HG03571 (cell line): ENCODE measurements around the gene HTT.
"Not testable (repeated sequence)": the region's sequence is repeated elsewhere in the genome, so short reads cannot be mapped to it uniquely, and the experiment has no call there.

Experiments
- ATAC-seq: cut with Tn5 transposase; IDR thresholded peaks from one replicate; pipeline ENCODE4 v1.9.1; 2021; ENCODE audit not compliant: unreplicated experiment

HTT gene

GRCh38 chr4:3044870-3045819, 29.3 kb upstream of the HTT start:
- no peak for ATAC-seq

DNA sequence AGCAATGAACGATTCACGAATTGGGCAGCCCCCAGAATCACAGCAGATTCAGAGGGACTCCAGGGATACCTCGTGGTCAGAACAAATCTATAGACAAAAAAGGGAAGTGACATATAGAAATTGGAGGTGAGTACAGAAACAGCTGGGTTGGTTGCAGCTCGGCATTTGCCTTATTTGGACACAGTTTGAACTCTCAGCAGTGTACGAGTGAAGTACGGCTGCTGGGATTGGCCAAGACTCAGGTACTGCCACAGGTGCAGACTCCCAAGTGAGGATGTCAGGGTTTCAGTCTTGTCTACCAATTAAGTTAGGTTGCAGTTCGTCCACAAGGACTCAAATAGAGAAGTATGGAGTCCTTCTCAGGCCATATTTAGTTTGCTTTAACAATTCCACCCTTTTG, 28.3 kb upstream of the HTT start:
- no peak for ATAC-seq

DNA sequence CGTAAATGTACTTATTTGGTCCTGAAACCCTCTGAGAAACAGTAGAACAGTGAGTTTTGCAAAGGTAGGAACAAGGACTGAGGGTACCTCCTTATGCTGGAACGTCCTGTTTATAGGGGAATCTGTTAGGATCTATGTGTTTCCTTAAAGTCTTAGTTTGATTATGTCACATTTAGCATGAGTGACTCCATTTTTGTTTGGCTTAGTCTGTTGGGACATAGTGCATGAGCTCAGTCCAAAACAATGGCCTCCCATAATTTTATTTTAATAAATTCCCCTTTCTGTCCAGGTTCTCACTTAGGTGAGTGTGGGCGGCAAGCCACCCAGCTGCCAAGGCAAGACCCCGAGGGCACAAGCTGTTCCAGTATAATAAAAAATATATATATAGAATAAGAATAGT, 27.9 kb upstream of the HTT start:
- no peak for ATAC-seq

DNA sequence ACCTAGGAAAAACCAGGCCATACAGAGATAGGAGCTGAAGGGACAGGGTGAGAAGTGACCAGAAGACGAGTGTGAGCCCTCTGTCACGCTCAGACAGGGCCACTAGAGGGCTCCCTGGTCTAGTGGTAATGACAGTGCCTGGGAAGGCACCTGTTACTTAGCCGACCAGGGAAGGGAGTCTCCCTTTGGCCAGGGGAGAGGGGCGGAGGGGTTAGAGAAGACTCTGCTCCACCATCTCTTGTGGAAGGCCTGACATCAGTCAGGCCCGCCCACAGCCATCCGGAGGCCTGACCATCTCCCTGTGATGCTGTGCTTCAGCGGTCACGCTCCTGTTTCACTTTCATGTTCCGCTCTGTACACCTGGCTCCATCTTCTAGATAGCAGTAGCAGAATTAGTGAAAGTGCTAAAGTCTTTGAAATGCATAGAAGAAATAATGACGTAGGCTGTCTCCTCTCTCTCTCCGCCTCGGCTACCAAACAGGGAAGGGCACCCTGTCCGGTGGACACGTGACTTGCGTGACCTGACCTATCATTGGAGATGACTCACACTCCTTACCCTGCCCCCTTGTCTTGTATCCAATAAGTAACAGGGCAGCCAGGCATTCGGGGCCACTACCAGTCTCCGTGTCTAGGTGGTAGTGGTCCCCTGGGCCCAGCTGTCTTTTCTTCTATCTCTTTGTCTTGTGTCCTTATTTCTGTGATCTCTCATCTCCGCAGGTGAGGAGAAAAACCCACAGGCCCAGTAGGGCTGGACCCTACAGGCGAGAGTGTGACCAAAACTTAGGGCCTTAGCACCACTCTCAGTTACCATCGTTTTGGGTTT, 26.8 kb upstream of the HTT start:
- ATAC-seq = peak; percentile 93

DNA sequence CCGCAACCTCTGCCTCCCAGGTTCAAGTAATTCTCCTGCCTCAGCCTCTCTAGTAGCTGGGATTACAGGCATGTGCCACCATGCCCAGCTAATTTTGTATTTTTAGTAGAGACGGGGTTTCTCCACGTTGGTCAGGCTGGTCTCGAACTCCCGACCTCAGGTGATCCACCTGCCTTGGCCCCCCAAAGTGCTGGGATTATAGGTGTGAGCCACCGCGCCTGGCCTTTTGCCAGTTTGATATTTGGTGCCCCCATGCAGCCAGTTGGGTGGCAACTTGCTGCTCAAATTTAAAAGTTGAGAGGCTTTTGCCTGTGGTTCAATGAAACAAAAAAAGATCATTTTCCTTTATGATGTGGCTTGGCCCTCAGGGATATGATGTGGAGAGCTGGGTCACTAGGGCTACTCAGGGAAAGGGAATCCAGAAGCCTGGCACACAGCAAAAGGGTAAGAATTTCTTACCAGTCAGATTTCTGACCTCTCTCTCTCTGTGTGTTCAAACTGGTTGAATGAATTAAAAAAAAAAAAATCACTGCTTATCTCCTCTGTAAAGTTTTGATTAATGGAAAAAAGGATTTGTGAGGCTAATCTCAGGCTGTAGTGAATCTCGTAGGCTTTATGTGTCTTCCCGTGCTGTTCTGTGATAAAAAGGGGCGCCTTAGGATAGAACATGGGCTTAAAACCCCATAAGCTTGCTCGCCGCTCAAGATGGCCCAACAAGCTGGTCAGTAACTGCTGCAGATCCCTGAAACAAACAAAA, 23.2 kb upstream of the HTT start:
- ATAC-seq = not testable (repeated sequence)

DNA sequence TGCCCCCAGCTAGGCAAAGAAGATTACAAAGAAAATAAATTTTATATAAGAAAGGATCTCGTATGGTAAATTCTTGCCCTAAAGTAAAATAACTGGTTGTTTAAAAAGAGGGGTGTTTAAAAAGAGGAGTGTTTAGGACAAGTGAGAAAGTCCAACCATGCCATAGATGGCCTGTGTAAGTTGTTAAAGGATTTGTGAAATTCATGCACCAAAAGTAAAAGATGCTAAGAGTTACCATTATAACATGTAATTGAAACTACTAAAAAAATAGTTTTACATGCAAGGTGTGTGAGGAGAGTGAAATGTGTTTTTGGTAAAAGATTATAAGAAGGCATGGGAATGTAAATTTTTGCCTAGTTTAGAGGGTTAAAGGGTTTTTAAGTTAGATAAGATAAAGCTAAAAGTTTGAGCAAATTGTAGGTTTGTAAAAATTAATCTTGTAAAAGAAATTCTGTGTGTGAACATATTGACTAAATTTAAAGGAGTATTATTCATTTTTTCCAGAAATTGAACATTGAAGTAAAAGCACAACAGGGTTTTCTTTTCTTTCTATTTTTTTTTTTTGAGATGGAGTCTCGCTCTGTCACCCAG, 20.2 kb upstream of the HTT start:
- ATAC-seq = no peak

- no peak for ATAC-seq
Observed at GRCh38 chr4:3059943-3060342, 14.5 kb upstream of the HTT start.

DNA sequence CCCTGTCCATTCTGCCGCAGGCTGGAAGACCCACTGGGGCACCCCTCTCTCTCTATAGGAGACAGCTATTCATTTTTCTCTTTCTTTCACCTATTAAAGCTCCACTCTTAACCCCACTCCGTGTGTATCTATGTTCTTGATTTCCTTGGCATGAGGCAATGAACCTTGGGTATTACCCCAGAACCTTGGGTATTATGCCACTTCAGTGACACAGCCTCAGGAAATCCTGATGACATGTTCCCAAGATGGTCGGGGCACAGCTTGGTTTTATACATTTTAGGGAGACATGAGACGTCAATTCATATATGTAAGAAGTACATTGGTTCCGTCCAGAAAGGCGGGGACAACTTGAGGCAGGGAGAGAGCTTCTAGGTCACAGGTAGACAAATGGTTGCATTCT, 13.5 kb upstream of the HTT start:
- no peak for ATAC-seq

GRCh38 chr4:3062471-3062870, 12.0 kb upstream of the HTT start:
- ATAC-seq = no peak

GRCh38 chr4:3065551-3065950, 8.9 kb upstream of the HTT start:
- ATAC-seq = no peak

- no peak for ATAC-seq
Observed at GRCh38 chr4:3066836-3067400, 7.6 kb upstream of the HTT start.

DNA sequence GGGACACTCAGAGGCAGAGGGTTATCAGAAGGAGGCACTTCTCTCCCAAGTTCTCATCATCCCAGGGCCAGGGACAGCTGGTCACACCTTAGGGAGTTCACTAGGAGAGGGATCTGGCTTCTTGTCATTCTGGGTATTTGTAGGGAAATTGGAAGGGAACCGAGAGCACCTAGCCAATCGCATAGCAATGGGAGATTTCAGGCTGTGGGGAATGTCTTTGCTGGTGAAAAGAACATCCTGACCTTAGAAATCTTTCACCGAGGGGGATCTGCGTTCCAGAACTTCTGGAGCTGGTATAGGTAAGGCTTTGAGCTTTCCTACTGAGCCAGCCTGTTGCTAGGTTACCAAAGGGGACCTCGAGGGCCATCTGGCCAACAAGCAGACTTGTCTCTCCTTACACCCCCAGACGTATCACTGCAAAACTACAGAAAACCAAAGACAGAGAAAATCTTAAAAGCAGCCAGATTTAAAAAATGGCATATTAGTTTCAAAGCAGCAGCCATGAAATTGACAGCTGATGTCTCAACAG, 6.9 kb upstream of the HTT start:
- no peak for ATAC-seq

DNA sequence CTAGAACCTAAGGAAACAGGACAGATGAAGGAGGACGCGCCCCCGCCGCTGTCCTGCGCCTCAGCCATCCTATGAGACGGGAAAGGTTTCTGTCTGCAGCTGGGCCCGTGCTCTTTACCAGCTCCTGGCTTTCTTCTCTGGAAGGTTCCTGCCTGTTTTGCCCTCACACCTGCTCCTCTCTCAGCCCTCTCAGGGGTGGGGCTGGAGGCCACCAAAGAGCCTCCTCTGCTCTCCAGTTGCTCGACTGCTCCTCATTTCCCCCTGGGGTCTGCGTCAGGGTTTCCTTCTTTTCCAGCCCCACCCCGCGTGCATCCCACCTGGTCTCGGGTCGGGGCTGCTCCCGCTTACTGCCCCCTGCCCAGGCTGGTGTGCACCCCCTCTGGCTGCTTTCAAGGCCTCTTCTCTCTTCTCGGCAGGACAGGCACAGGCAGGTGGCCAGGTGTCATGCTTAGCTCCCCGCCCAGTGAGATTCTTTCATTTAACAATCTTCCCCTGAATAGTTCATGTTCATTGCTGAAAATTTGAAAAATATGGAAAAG, 4.8 kb upstream of the HTT start:
- no peak for ATAC-seq

- no peak for ATAC-seq
Observed at GRCh38 chr4:3070709-3071500, 3.6 kb upstream of the HTT start.

DNA sequence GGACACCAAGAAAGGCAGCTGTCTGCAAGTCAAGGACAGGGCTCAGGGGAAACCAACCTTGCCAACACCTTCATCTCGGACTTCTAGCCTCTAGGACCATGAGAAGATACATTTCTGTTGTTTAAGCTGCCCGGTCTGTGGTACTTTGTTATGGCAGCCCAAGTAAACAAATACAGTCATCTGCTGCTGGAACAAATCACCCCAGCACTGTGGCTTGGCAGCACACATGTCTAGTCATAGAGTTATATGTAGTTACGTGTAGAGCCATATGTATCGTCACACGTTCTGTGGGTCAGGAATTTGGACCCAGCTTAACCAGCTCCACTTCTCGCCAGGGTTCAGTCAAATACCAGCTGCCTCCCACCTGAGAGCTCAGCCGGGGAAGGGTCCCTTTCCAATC, 2.7 kb upstream of the HTT start:
- no peak for ATAC-seq

- peak; percentile 30 for ATAC-seq
Observed at GRCh38 chr4:3073158-3074077, 1.1 kb upstream of the HTT start.

DNA sequence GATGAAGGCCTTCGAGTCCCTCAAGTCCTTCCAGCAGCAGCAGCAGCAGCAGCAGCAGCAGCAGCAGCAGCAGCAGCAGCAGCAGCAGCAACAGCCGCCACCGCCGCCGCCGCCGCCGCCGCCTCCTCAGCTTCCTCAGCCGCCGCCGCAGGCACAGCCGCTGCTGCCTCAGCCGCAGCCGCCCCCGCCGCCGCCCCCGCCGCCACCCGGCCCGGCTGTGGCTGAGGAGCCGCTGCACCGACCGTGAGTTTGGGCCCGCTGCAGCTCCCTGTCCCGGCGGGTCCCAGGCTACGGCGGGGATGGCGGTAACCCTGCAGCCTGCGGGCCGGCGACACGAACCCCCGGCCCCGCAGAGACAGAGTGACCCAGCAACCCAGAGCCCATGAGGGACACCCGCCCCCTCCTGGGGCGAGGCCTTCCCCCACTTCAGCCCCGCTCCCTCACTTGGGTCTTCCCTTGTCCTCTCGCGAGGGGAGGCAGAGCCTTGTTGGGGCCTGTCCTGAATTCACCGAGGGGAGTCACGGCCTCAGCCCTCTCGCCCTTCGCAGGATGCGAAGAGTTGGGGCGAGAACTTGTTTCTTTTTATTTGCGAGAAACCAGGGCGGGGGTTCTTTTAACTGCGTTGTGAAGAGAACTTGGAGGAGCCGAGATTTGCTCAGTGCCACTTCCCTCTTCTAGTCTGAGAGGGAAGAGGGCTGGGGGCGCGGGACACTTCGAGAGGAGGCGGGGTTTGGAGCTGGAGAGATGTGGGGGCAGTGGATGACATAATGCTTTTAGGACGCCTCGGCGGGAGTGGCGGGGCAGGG, 568 bp downstream of the HTT start:
- ATAC-seq = no peak

DNA sequence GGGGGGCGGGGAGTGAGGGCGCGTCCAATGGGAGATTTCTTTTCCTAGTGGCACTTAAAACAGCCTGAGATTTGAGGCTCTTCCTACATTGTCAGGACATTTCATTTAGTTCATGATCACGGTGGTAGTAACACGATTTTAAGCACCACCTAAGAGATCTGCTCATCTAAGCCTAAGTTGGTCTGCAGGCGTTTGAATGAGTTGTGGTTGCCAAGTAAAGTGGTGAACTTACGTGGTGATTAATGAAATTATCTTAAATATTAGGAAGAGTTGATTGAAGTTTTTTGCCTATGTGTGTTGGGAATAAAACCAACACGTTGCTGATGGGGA, 1.1 kb downstream of the HTT start:
- ATAC-seq = no peak
